H9 (cell line): Measurements from ENCODE around the gene ENPP5. TPM values are rescaled to one million over a fixed set of nuclear protein-coding genes. Genes with fewer than 3 reads are reported as not detected.

Source experiments
- DNase-seq: peaks from one replicate; pipeline ENCODE4 v3.0.0-alpha.2; 2017
- H2AFZ ChIP-seq: one replicate; pipeline ENCODE4 v1.6.1; 2013; ENCODE audit warnings: mild to moderate bottlenecking, low read length, control low read depth, moderate library complexity
- H2AK5ac ChIP-seq: 2 replicates; pipeline ENCODE4 v1.6.1; 2013; ENCODE audit warnings: low read length, control low read depth, mixed read lengths; ENCODE audit not compliant: insufficient read length
- H2BK120ac ChIP-seq: one replicate; pipeline ENCODE4 v1.6.1; 2013; ENCODE audit warnings: low read depth, mild to moderate bottlenecking, low read length, control low read depth, inconsistent platforms; ENCODE audit not compliant: poor library complexity, severe bottlenecking
- H2BK12ac ChIP-seq: 2 replicates; pipeline ENCODE4 v1.6.1; 2013; ENCODE audit warnings: low read length, control low read depth, mixed read lengths, low read depth; ENCODE audit not compliant: insufficient read length
- H2BK15ac ChIP-seq: 2 replicates; pipeline ENCODE4 v1.6.1; 2013; ENCODE audit warnings: low read depth, low read length, control low read depth
- H2BK20ac ChIP-seq: one replicate; pipeline ENCODE4 v1.6.1; 2013; ENCODE audit warnings: low read depth, mild to moderate bottlenecking, low read length, control low read depth, inconsistent platforms; ENCODE audit not compliant: poor library complexity, severe bottlenecking
- H2BK5ac ChIP-seq: 2 replicates; pipeline ENCODE4 v1.6.1; 2013; ENCODE audit warnings: low read length, control low read depth, mixed read lengths; ENCODE audit not compliant: insufficient read length
- H3K14ac ChIP-seq: 2 replicates; pipeline ENCODE4 v1.6.1; 2013; ENCODE audit warnings: low read length, control low read depth; ENCODE audit not compliant: insufficient read depth
- H3K18ac ChIP-seq: 2 replicates; pipeline ENCODE4 v1.6.1; 2013; ENCODE audit warnings: low read depth, mild to moderate bottlenecking, mixed read lengths, low read length, control low read depth; ENCODE audit not compliant: insufficient read length
- H3K23ac ChIP-seq: 2 replicates; pipeline ENCODE4 v1.6.1; 2013; ENCODE audit warnings: low read length, control low read depth, mixed read lengths, low read depth; ENCODE audit not compliant: insufficient read length
- H3K23me2 ChIP-seq: 2 replicates; pipeline ENCODE4 v1.6.1; 2013; ENCODE audit warnings: low read depth, mild to moderate bottlenecking, mixed read lengths, low read length, control low read depth; ENCODE audit not compliant: insufficient read length, poor library complexity, severe bottlenecking
- H3K27ac ChIP-seq: 2 replicates; pipeline ENCODE4 v1.5.1; 2013; ENCODE audit warnings: low read length, control low read depth, mixed read lengths, low read depth; ENCODE audit not compliant: insufficient read length
- H3K27me3 ChIP-seq: 2 replicates; pipeline ENCODE4 v1.6.1; 2013; ENCODE audit warnings: low read length, control low read depth, inconsistent platforms; ENCODE audit not compliant: insufficient read depth
- H3K4ac ChIP-seq: 2 replicates; pipeline ENCODE4 v1.6.1; 2013; ENCODE audit warnings: low read depth, mild to moderate bottlenecking, control low read depth, inconsistent platforms, low read length, moderate library complexity
- H3K4me1 ChIP-seq: 2 replicates; pipeline ENCODE4 v1.6.1; 2013; ENCODE audit warnings: low read length, control low read depth, inconsistent platforms; ENCODE audit not compliant: insufficient read depth
- H3K4me2 ChIP-seq: 2 replicates; pipeline ENCODE4 v1.6.1; 2013; ENCODE audit warnings: low read length, control low read depth, mixed read lengths; ENCODE audit not compliant: insufficient read length, insufficient read depth
- H3K56ac ChIP-seq: 2 replicates; pipeline ENCODE4 v1.6.1; 2013; ENCODE audit warnings: low read depth, mild to moderate bottlenecking, mixed read lengths, low read length, control low read depth; ENCODE audit not compliant: insufficient read length
- H3K79me1 ChIP-seq: 2 replicates; pipeline ENCODE4 v1.6.1; 2013; ENCODE audit warnings: low read depth, mild to moderate bottlenecking, moderate library complexity, low read length, control low read depth, inconsistent platforms; ENCODE audit not compliant: insufficient read depth, poor library complexity, severe bottlenecking
- H3K79me2 ChIP-seq: 2 replicates; pipeline ENCODE4 v1.6.1; 2013; ENCODE audit warnings: low read length, control low read depth, inconsistent platforms; ENCODE audit not compliant: insufficient read depth
- H3K9ac ChIP-seq: 2 replicates; pipeline ENCODE4 v1.6.1; 2013; ENCODE audit warnings: low read length, control low read depth, mixed read lengths; ENCODE audit not compliant: insufficient read length; ENCODE audit errors: extremely low read depth
- H3K9me3 ChIP-seq: one replicate; pipeline ENCODE4 v1.6.1; 2013; ENCODE audit warnings: low read depth, low read length, inconsistent platforms; ENCODE audit not compliant: control insufficient read depth
- H3T11ph ChIP-seq: one replicate; pipeline ENCODE4 v1.6.1; 2013; ENCODE audit warnings: mild to moderate bottlenecking, low read length, control low read depth, inconsistent platforms
- H4K20me1 ChIP-seq: one replicate; pipeline ENCODE4 v1.6.1; 2013; ENCODE audit not compliant: control insufficient read depth, insufficient read length, insufficient read depth
- H4K5ac ChIP-seq: 2 replicates; pipeline ENCODE4 v1.6.1; 2013; ENCODE audit warnings: low read depth, mild to moderate bottlenecking, mixed read lengths, low read length, control low read depth; ENCODE audit not compliant: insufficient read length
- H4K8ac ChIP-seq: replicated peaks from 2 replicates; pipeline ENCODE4 v1.6.1; 2013; ENCODE audit warnings: low read length, control low read depth, mixed read lengths, low read depth; ENCODE audit not compliant: insufficient read length
- H4K91ac ChIP-seq: 2 replicates; pipeline ENCODE4 v1.6.1; 2013; ENCODE audit warnings: low read depth, mild to moderate bottlenecking, moderate library complexity, mixed read lengths, low read length, control low read depth; ENCODE audit not compliant: insufficient read length
- H3K27ac Mint-ChIP-seq, 3 experiments: 2 replicates in 2 of 3; 3 replicates in 1 of 3; pipeline ENCODE4 v1.8.0; 2020 to 2021; ENCODE audit warnings: mixed read lengths in 3 of 3, mild to moderate bottlenecking in 1 of 3, moderate library complexity in 1 of 3
- H3K27me3 Mint-ChIP-seq: 2 replicates; pipeline ENCODE4 v1.8.0; 2021; ENCODE audit warnings: low read depth, mild to moderate bottlenecking, moderate library complexity, mixed read lengths
- H3K36me3 Mint-ChIP-seq, 3 experiments: 2 replicates in 2 of 3; 3 replicates in 1 of 3; pipeline ENCODE4 v1.8.0; 2020 to 2021; ENCODE audit warnings: low read depth in 3 of 3, mixed read lengths in 3 of 3; ENCODE audit not compliant: insufficient read depth in 1 of 3
- H3K4me1 Mint-ChIP-seq, 2 experiments: 2 replicates each; pipeline ENCODE4 v1.8.0; 2020; ENCODE audit warnings: mixed read lengths in 2 of 2
- H3K4me3 Mint-ChIP-seq, 2 experiments: 2 replicates in 1 of 2; 3 replicates in 1 of 2; pipeline ENCODE4 v1.8.0; 2020 to 2021; ENCODE audit warnings: mild to moderate bottlenecking in 2 of 2, mixed read lengths in 2 of 2, moderate library complexity in 1 of 2
- H3K9me3 Mint-ChIP-seq, 2 experiments: 2 replicates in 1 of 2; 3 replicates in 1 of 2; pipeline ENCODE4 v1.8.0; 2020; ENCODE audit warnings: mild to moderate bottlenecking in 2 of 2, mixed read lengths in 2 of 2, moderate library complexity in 1 of 2
- WGBS: extraction: QIAGEN DNeasy Blood & Tissue Kit; methylation state at CpG from one replicate; pipeline ENCODE4 v1.1.7; 2013; ENCODE audit warnings: missing lambda C conversion rate, low lambda C conversion rate, mixed read lengths; ENCODE audit not compliant: insufficient read length; ENCODE audit errors: extremely low coverage; 5-methylcytosine and 5-hydroxymethylcytosine counted together
- total RNA-seq: library from RNA; stranded (reverse); gene quantifications from 2 replicates; pipeline ENCODE4 v1.2.1, GENCODE V29; 2021
- TF ChIP-seq, protein P1 (sequence below): fragments of 200-600 bp; sonication (generic); conservative IDR thresholded peaks from 3 replicates; pipeline ENCODE4 v1.8.0; 2021; ENCODE audit warnings: antibody characterized with exemption, mild to moderate bottlenecking

Gene ENPP5
- total RNA-seq, 1 experiment from 2014 or later, result 4.6 TPM

DNA sequence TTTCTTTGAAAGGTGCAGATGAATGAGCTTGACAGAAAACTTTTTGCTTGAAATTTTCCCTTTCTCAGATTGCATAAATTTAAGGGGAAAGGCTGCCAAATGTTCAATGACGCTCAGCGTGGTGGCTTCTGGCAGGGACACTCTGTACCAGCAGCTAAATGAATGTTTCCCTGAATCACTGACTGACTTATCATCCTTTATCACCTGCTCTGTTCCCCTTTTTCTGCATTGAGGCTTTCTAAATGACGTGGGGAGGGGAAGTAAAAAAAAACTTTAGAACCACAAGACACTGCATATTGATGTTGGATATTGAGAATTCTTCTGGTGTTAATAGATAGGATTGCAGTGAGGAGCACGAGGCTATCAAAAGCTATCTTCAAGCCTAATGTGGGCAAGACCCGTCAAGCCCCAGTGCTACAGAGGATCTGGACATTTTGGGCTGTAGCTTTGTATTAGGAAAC, 46.9 kb upstream of the ENPP5 start:
- H2BK15ac ChIP-seq, result no peak overlapping the region
- no peak overlapping the region for H3K23ac ChIP-seq
- H2AFZ ChIP-seq, result no peak overlapping the region
- H3K18ac ChIP-seq, result no peak overlapping the region
- no peaks in the 10 kb centered on the region for H4K20me1 ChIP-seq
- H3K27ac ChIP-seq, result no peak overlapping the region
- H4K8ac ChIP-seq, result no peak overlapping the region
- H2AK5ac ChIP-seq, result no peak overlapping the region
- H3K4me2 ChIP-seq, result no peak overlapping the region
- no peak overlapping the region for H4K91ac ChIP-seq
- DNase-seq, result no peak
- H2BK5ac ChIP-seq, result no peak overlapping the region
- no peaks in the 10 kb centered on the region for H3K79me1 ChIP-seq
- H3K9me3 ChIP-seq, result no peaks in the 10 kb centered on the region
- no peak overlapping the region for H2BK20ac ChIP-seq
- no peak overlapping the region for H2BK120ac ChIP-seq
- no peak overlapping the region for H3K4ac ChIP-seq
- TF ChIP-seq, protein P1, sequence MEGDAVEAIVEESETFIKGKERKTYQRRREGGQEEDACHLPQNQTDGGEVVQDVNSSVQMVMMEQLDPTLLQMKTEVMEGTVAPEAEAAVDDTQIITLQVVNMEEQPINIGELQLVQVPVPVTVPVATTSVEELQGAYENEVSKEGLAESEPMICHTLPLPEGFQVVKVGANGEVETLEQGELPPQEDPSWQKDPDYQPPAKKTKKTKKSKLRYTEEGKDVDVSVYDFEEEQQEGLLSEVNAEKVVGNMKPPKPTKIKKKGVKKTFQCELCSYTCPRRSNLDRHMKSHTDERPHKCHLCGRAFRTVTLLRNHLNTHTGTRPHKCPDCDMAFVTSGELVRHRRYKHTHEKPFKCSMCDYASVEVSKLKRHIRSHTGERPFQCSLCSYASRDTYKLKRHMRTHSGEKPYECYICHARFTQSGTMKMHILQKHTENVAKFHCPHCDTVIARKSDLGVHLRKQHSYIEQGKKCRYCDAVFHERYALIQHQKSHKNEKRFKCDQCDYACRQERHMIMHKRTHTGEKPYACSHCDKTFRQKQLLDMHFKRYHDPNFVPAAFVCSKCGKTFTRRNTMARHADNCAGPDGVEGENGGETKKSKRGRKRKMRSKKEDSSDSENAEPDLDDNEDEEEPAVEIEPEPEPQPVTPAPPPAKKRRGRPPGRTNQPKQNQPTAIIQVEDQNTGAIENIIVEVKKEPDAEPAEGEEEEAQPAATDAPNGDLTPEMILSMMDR, result no peak
- H3K79me2 ChIP-seq, result no peaks in the 10 kb centered on the region
- no peak overlapping the region for H2BK12ac ChIP-seq
- H4K5ac ChIP-seq, result no peak overlapping the region
- no CpG with 5 or more reads among the region's 5 CpGs for WGBS
- no peak overlapping the region for H3T11ph ChIP-seq
- H3K14ac ChIP-seq, result no peak overlapping the region
- H3K23me2 ChIP-seq, result no peaks in the 10 kb centered on the region
- no peaks in the 10 kb centered on the region for H3K36me3 Mint-ChIP-seq
- H3K4me1 ChIP-seq, result no peaks in the 10 kb centered on the region
- H3K27ac Mint-ChIP-seq, result no peak overlapping the region
- H3K27me3 ChIP-seq, result no peaks in the 10 kb centered on the region
- H3K9me3 Mint-ChIP-seq, result no peaks in the 10 kb centered on the region
- peaks cover 4 to 10% of the 10 kb centered on the region in 2 experiments for H3K4me1 Mint-ChIP-seq
- peaks cover 39% of the 10 kb centered on the region for H3K27me3 Mint-ChIP-seq
- H3K56ac ChIP-seq, result no peak overlapping the region
- no peak overlapping the region for H3K4me3 Mint-ChIP-seq
- no peak overlapping the region for H3K9ac ChIP-seq
